Astrocyte of the cerebellum (primary cell): ENCODE measurements around the gene HS1BP3.

Experiments
- DNase-seq: peaks from one replicate; pipeline ENCODE4 v3.0.0-alpha.2; 2011; ENCODE audit warnings: low read depth
- H3K4me3 ChIP-seq: 2 replicates; pipeline ENCODE4 v1.5.1; 2011; ENCODE audit warnings: mild to moderate bottlenecking, low read depth, low read length, moderate library complexity
- CTCF ChIP-seq: IDR thresholded peaks from 2 replicates; pipeline ENCODE4 v1.5.1; 2012; ENCODE audit warnings: low read length, low read depth, moderate library complexity, mild to moderate bottlenecking; ENCODE audit errors: missing control alignments
- in situ Hi-C: cut with HindIII; loops from 2 replicates; pipeline ENCODE4 v1.10.0; 2017; ENCODE audit warnings: low sequenced_read_pairs

The HS1BP3 gene

GRCh38 chr2:20656561-20656960 is 5.7 kb upstream of the HS1BP3 start:
- no peak overlapping the region for H3K4me3 ChIP-seq
- DNase-seq: no peak
- no peak for TF ChIP-seq CTCF
- in situ Hi-C loops: no loop called here

- in situ Hi-C loops: no loop called here
- no peak for TF ChIP-seq CTCF
- no peak for DNase-seq
- no peak overlapping the region for H3K4me3 ChIP-seq
Observed at GRCh38 chr2:20654535-20654813, 3.6 kb upstream of the HS1BP3 start.

- no peak for DNase-seq
- no peak for TF ChIP-seq CTCF
- in situ Hi-C loops: no loop called here
- H3K4me3 ChIP-seq: no peak overlapping the region
Observed at GRCh38 chr2:20653695-20654534, 3.0 kb upstream of the HS1BP3 start.

GRCh38 chr2:20652673-20653575 is 2.0 kb upstream of the HS1BP3 start:
- in situ Hi-C loops: no loop called here
- TF ChIP-seq CTCF: no peak
- H3K4me3 ChIP-seq: no peak overlapping the region
- DNase-seq: no peak

- in situ Hi-C loops: no loop called here
- no peak overlapping the region for H3K4me3 ChIP-seq
- TF ChIP-seq CTCF: no peak
- no peak for DNase-seq
Observed at GRCh38 chr2:20652141-20652540, 1.2 kb upstream of the HS1BP3 start.

GRCh38 chr2:20651731-20652099 is 817 bp upstream of the HS1BP3 start:
- TF ChIP-seq CTCF: no peak
- in situ Hi-C loops: no loop called here

More at GRCh38 chr2:20651731-20652099, 817 bp upstream of the HS1BP3 start:
- H3K4me3 ChIP-seq: peak overlapping the region; percentile 87
- no peak for DNase-seq
